ENCODE results near the gene ALAD. TPM values are rescaled to one million over a fixed set of nuclear protein-coding genes. Genes with fewer than 3 reads are reported as not detected.

Gene ALAD
- total RNA-seq, 1 donor from 2014 or later, result 19.4 TPM

DNA sequence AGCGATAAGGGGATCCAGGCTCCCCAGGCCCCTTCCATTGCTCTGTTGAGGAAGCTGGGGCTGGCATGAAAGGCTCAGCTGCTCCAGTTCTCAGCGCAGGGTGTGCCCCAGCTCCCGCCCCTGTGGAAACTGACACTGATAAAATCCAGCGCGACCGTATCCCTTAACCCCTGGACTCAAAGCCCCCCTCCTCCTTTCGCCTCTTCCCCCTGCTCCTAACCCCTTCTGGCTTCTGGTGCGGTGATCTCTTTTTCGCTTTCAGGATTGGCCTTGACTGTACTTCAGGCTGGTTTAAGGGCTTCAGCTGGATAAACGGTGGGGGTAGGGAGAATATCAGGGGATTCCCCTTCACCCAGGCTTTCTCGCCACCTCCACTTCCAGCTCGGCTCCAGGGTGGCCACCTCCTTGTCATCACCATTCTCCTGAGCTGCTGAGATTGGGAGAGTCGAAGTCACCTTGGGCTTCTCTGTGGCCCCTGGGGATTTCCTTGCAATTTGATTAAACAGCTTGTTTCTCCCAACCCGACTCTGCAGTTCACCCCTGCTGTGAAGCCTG is 50.9 kb downstream of the ALAD start:
- no peak for DNase-seq (ENCODE audit: low read depth, low spot score)

DNA sequence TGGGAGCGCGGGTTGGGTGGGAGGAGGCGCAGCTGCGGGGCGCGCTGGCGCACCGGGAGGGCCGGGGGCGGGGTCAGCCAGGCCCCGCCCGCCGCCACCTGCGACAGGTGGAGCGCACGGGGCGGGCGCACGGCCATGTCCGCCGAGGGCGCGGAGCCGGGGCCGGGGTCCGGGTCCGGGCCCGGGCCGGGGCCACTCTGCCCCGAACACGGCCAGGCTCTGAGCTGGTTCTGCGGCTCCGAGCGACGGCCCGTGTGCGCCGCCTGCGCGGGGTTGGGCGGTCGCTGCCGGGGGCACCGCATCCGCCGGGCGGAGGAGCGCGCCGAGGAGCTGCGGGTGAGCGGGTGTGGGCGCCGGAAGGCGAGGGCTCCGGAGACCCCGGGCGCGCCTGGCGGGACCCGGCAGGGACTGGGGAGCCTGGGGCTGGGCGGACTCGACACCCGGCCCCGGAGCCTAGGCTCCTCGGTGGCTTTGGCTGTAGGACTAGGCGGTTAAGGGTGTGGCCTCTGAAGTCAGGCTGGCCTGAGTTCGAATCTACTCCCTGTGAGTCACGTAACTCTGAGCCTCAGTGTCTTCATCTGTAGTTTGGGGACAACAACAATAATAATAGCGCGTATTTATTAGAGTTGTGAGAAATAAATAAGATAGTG is 51.5 kb downstream of the ALAD start, which contains the start of gene BSPRY:
TSS of gene BSPRY (plus strand) at position 97 of the 650 bp plus-strand sequence. CDS start at position 136, 39 bp downstream.
- no peak for DNase-seq (ENCODE audit: low read depth, low spot score)

DNA sequence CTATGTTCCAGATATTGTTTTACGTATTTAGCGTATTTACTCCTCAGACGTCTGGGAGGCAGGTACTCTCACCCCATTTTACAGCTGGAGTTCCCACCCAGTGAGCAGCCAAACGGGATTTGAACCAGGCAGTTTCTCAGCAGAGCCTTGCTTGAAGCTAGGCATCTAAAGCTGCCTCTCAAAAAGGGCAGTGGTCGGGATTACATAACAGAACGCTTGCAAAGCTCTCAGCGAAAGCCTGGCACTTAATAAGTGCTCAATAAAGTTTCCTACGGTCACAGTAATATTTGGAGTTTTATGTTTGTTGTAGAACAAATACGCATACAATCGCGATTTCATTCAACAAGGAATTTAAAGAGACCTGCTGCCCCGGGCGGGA is 52.0 kb downstream of the ALAD start:
- DNase-seq (ENCODE audit: low read depth, low spot score), result no peak

DNA sequence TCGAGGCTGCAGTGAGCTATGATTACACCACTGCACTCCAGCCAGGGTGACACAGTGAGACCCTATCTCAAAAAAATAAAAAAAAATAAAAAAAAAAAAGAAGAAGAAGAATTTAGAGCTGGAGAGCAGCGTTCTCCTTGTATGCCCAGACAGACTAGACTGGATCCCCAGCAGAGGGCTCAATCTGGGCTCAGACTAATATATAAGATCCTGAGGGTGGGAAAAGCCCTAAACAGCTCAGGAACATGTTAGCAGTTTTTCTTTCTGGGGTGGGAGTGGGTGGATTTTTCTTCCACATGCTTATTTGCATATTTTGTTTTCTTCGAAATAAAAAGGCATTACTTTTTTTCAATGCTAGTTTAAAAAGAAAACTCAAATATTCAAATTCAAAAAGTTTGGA is 52.6 kb downstream of the ALAD start:
- DNase-seq (ENCODE audit: low read depth, low spot score), result no peak

DNA sequence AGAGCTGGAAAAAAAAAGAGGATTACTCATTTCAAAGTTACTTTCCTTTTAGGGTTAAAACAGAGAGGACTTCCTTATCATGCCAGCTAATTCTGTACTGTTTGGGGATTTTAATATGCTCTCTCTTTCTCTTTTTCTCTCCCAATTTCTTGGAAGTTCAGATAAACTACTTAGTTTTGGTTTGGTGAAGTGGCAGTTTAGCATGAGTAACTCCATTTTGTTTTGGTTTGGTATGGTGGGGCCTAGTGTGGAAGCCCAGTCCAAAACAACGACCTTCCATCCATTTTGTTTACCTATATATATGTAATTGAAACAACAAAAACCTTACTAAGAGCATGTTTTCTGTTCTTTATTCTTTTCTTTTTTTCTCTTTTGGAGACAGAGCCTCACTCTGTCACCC is 55.4 kb downstream of the ALAD start:
- DNase-seq (ENCODE audit: low read depth, low spot score), result no peak

DNA sequence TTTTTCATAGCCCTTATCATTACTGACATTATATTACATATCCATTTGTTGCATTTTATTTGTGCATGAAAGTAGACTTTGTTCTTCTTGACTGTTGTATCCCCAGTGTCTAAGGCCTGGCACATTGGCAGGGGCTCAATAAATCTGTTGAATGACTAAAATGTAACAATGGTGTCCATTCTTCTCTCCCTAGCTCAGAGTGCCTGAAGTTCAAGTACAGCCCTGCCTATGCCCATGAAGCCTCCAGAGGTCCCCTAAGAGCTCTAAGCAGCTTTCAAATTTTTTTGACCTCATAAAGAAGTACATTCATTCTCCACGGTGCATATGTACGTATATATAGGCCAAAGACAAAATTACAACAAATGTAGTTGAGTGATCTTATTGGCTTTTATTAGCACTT is 55.9 kb downstream of the ALAD start:
- DNase-seq (ENCODE audit: low read depth, low spot score), result no peak

DNA sequence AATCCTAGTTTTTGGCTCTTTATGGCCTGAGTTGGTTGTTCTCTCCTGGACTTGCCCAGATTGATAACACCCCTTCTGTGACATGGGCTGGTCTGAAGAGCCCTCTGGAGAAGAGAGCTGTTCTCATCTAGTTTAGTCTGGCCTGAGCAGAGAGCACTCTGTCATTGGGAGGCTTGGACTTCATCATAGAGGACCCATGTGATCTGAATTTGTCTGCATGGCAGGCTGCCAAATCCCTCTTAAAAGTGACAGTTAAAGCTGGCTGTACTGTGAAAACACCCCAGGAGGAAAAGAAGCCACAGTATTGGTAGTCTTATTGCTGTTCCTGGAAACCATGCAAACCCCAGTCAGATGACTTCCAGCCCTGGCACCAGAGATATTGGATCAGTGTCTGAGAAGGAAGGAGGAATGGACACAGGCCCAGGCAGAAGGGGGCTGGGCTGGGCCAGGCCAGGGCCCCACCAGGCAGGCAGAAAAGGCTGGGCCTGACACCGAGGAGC is 57.3 kb downstream of the ALAD start:
- no peak for DNase-seq (ENCODE audit: low read depth, low spot score)

DNA sequence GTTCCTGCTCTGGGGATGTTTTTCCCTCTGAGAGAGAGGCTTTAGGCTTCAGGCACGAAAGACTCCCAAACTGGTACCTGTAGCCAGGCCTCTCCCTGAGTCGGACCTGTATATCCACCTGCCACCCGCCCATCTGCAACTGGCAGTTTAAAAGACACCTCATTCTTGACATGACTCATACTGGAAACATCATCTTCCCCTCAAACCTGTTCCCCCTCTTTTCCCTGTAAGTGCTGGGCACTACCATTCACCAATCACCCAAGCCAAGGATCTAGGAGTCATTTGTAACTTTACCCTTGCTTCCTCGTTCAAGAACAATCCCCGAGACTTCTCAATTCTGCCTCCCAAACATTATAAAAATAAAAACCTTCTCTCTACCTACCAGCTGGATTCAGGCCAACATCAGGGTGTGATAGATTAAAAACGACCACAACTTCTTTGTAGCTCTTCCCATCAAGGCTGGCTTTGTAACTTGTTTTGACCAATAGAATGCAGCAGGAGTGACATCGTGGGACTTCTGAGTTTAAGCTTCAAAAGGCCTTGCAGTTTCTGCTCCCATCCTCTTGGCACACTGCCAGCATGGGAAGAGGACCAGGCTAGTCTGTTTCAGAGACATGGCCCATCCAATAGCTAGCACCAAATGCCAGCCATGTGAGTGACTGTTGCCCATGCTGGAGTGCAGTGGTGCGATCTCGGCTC is 59.2 kb downstream of the ALAD start:
- DNase-seq (ENCODE audit: low read depth, low spot score), result no peak

DNA sequence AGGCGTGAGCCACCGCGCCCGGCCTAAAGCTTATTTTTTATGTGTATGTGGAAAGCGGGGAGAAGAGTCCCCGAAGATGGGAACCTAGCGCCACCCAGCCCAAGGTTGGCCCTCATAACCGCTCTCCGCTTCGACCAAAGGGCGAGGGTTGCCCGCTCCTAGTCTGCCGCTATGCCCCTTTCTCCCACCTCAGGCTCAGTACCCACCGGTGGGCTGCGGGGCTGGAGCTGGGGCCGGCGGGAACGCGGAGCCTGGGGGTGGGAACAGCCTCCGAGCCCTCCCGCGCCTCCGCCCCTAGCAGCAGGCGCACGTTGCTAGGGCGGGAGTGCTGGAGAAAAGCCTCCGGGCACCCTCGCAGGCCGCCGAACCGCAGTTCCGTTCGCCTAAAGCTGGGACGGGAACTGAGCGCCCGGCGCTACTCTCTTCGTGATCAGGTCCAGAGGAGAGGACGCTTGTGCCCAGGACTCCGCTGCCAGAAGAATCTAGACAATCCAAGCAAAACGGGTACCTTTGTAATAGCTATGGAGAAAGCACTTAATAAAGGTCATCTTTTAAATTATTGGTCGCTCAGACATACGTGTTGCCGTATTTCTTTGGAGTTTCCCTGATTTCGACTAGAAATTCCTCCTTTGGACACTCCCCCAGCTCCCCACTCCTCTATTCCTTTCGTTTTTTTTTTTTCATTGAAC is 60.9 kb downstream of the ALAD start, which contains the start of gene WDR31:
TSS of gene WDR31 (minus strand) at position 265 of the 689 bp plus-strand sequence. CDS start 8,253 bp downstream, outside the sequence.
- peak; percentile 66 for DNase-seq (ENCODE audit: low read depth, low spot score)

DNA sequence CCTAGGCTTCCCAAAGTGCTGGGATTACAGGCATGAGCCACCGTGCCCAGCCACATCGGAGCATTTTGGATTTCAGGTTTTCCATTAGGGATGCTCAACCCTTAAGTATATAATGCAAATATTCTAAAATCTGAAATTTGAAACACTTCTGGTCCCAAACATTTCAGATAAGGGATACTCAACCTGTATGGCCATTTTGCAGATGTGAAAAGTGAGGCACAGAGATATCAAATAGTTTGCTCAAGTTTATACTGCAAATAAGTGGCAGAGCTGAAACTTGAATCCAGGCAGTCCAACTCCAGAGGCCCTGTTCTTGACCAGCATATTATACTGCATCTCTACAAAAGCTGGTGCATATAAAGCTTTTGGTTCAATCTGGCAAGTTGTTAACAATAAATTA is 63.4 kb downstream of the ALAD start:
- DNase-seq (ENCODE audit: low read depth, low spot score), result no peak

Other genes with a start within 250 kb of the ALAD start
- 16.6 and 23.2 TPM in 2 replicates for gene FKBP15, start 180.0 kb downstream of the ALAD start, total RNA-seq
- 17.1 and 17.5 TPM in 2 replicates for gene SLC31A1, start 179.7 kb downstream of the ALAD start, total RNA-seq
- 40.4 and 55.9 TPM in 2 replicates for gene CDC26, start 125.7 kb downstream of the ALAD start, total RNA-seq
- gene PRPF4, start 125.6 kb downstream of the ALAD start, total RNA-seq, result 33.6 and 42.8 TPM in 2 replicates
- not detected in 2 replicates for gene RNF183, start 97.9 kb downstream of the ALAD start, total RNA-seq
- 1.0 and 1.4 TPM in 2 replicates for gene WDR31, start 61.0 kb downstream of the ALAD start, total RNA-seq
- gene BSPRY, start 51.7 kb downstream of the ALAD start, total RNA-seq, result under 0.01 TPM in 1 of 2 replicates, not detected in the other
- 5.7 and 6.1 TPM in 2 replicates for gene HDHD3, start 24.3 kb downstream of the ALAD start, total RNA-seq
- gene POLE3, start 9.4 kb upstream of the ALAD start, total RNA-seq, result 52.6 and 80.8 TPM in 2 replicates
- gene C9orf43, start 9.5 kb upstream of the ALAD start, total RNA-seq, result 0.35 and 0.46 TPM in 2 replicates
- 278 and 424 TPM in 2 replicates for gene RGS3, start 62.4 kb upstream of the ALAD start, total RNA-seq

Measured in pulmonary artery endothelial cell (primary cell).